ENCODE measurements around the gene MAN2B1.

DNA sequence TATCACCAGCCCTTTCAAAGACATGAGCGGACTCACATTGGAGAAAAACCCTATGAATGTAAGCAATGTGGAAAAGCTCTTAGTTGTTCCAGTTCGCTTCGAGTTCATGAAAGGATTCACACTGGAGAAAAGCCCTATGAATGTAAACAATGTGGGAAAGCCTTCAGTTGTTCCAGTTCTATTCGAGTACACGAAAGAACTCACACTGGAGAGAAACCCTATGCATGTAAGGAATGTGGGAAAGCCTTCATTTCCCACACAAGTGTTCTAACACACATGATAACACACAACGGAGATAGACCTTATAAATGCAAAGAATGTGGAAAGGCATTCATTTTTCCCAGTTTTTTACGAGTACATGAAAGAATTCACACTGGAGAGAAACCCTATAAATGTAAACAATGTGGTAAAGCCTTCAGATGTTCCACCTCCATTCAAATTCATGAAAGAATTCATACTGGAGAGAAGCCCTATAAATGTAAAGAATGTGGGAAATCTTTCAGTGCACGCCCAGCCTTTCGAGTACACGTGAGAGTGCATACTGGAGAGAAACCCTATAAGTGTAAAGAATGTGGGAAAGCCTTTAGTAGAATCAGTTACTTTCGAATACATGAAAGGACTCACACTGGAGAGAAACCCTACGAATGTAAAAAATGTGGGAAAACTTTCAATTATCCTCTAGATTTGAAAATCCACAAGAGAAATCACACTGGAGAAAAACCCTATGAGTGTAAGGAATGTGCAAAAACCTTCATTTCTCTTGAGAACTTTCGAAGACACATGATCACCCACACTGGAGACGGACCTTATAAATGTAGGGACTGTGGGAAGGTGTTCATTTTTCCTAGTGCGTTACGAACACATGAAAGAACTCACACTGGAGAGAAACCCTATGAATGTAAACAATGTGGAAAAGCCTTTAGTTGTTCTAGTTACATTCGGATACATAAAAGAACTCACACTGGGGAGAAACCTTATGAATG is 38.2 kb downstream of the MAN2B1 start:
- TF ChIP-seq, protein P1, sequence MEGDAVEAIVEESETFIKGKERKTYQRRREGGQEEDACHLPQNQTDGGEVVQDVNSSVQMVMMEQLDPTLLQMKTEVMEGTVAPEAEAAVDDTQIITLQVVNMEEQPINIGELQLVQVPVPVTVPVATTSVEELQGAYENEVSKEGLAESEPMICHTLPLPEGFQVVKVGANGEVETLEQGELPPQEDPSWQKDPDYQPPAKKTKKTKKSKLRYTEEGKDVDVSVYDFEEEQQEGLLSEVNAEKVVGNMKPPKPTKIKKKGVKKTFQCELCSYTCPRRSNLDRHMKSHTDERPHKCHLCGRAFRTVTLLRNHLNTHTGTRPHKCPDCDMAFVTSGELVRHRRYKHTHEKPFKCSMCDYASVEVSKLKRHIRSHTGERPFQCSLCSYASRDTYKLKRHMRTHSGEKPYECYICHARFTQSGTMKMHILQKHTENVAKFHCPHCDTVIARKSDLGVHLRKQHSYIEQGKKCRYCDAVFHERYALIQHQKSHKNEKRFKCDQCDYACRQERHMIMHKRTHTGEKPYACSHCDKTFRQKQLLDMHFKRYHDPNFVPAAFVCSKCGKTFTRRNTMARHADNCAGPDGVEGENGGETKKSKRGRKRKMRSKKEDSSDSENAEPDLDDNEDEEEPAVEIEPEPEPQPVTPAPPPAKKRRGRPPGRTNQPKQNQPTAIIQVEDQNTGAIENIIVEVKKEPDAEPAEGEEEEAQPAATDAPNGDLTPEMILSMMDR (IDR thresholded peaks at IDR 0.05 in 4 of 5, conservative IDR thresholded peaks at IDR 0.05 in 1 of 5), result no peak
- no peak for TF ChIP-seq POLR2A (IDR thresholded peaks at IDR 0.05)
